Ovary (tissue), 3 donors: ENCODE results near the gene SMYD2.

Experiments used
- CTCF ChIP-seq, 3 donors: fragments of 450-650 bp in 2 of 3; fragments of 200-600 bp in 1 of 3; IDR thresholded peaks; one replicate each; pipeline versions ENCODE4 v1.5.1 to v1.8.0; 2016 to 2022; ENCODE audit warnings: antibody characterized with exemption in 3 of 3, mild to moderate bottlenecking in 1 of 3
- EP300 ChIP-seq: sonication (generic); formaldehyde crosslinking; IDR thresholded peaks from one replicate; pipeline ENCODE4 v1.6.1; 2017; ENCODE audit warnings: antibody characterized with exemption
- POLR2A ChIP-seq: fragments of 450-650 bp; IDR thresholded peaks from one replicate; pipeline ENCODE4 v1.6.1; 2017; ENCODE audit warnings: antibody characterized with exemption, mild to moderate bottlenecking, moderate library complexity
- donor health status: DM: no; HTN: no; CAD: no.

DNA sequence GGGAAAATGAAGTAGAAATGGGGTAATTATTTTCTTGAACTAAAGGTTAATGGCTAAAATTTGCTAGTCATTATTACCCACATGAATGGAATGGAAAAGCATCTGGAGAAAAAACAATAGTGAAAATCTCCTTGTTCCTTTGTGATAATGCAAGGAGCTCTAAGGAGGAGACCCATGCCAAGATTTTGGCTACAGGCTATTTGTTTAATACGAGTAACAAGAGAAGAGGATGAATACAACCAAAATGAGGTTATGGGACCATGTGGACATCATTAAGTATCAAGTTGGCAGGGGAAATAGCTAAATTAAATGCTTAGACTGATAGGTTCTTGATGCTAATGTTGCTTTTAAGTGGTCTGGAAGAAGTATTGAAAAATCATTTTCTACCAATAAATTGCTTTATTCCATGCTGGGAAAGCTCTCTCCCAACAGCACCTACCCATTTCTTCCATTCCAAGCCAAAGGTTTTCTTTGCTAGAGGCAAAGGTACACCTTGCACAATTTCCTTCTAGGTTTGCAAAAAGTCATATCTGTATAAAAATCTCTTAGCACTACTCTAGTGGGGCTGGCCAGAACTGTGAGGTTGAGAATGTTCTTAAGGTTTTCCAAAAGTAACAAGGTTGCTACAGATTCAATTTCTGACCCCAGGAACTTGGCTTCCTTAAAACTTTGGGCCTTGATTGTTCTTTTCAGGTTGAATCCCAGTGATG, 100.2 kb downstream of the SMYD2 start:
- TF ChIP-seq CTCF (IDR thresholded peaks at IDR 0.05) (no peak), POLR2A (no peak), EP300 (no peak)
